DMS53 treated with DMSO at 0.1 percent for 48 hours (cell line): ENCODE results near the gene ZNF385B.

ENCODE experiments used
- DNase-seq: peaks from one replicate; lab custom pipeline; 2025; ENCODE audit not compliant: unreplicated experiment; lab: John Stamatoyannopoulos, UW

The ZNF385B gene

GRCh38 chr2:179556425-179556824 is 305.0 kb downstream of the ZNF385B start:
- no peak for DNase-seq

GRCh38 chr2:179555691-179556283 is 305.6 kb downstream of the ZNF385B start:
- no peak for DNase-seq

- DNase-seq, result no peak
Observed at GRCh38 chr2:179554639-179555386, 306.6 kb downstream of the ZNF385B start.

- DNase-seq, result no peak
Observed at GRCh38 chr2:179553382-179553781, 308.0 kb downstream of the ZNF385B start.

GRCh38 chr2:179551539-179552045 is 309.8 kb downstream of the ZNF385B start:
- DNase-seq, result no peak

DNA sequence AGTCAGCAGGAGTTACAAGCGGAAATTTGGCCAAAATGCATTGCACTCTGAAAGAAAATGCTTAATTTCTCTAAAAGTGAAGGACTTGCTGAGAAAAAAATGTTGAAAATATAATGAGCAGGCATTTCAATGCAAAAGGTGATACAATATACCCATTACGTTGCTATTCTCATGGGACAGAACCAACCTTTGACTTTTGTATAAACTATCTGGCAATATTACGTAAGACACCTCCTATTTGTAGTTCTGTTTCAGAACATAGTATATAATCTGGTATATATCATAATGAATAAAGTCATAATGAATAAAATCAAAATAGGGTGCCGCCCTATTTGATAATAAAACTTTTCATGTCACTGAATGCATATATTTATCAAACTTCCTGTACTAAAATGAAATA is 310.6 kb downstream of the ZNF385B start:
- no peak for DNase-seq

DNA sequence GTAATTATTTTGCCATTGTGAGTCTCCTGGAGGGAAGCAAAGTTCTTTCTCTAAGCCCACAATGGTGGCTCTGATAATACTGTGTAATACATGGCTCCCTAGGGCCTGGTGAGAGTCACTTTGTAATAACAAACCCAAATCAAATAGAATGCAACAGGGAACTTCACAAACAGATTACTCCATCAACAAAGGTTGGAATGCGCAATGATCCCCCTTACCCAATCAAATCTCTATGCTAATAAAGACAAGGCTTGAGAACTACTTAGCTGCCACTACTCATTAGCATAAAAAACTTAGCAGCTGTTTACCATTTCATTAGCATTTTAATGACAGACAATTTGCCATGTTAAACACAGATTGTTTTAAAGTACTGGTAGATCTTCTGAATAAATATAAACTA is 311.2 kb downstream of the ZNF385B start:
- no peak for DNase-seq

DNA sequence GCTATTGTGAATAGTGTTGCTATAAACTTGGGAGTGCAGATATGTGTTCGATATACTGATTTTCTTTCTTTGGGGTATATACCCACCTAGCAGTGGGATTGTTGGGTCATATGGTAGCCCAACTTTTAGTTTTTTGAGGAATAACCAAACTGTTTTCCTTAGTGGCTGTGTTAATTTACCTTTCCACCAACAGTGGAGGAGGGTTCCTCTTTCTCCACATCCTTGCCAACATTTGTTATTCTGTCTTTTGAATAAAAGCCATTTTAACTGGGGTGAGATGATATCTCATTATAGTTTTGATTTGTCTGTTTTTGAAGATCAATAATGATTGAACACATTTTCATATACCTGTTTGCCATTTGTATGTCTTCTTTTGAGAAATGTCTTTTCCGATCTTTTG is 314.8 kb downstream of the ZNF385B start:
- DNase-seq, result no peak

DNA sequence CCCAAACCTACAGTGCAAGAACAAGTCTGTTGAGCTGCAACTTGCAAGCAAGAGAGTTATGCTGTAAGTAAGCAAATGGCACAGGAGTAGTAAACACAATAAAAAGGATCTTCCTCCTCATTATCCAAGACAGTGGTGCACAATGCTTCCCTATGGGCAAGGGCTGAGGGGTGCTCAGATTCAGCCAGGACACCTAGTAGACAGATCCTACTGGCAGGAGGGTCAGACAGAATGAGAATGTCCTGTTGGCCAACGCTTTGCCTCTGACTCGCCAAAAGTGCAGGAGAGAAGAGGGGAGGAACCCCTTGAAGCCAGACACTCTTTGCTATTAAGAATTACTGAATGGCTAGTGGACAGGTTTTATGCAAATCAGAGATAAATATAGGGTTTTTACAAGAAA is 316.4 kb downstream of the ZNF385B start:
- DNase-seq, result no peak

GRCh38 chr2:179543361-179543901 is 318.0 kb downstream of the ZNF385B start:
- no peak for DNase-seq

GRCh38 chr2:179541586-179541985 is 319.8 kb downstream of the ZNF385B start:
- no peak for DNase-seq

- DNase-seq, result no peak
Observed at GRCh38 chr2:179539124-179539511, 322.3 kb downstream of the ZNF385B start.

DNA sequence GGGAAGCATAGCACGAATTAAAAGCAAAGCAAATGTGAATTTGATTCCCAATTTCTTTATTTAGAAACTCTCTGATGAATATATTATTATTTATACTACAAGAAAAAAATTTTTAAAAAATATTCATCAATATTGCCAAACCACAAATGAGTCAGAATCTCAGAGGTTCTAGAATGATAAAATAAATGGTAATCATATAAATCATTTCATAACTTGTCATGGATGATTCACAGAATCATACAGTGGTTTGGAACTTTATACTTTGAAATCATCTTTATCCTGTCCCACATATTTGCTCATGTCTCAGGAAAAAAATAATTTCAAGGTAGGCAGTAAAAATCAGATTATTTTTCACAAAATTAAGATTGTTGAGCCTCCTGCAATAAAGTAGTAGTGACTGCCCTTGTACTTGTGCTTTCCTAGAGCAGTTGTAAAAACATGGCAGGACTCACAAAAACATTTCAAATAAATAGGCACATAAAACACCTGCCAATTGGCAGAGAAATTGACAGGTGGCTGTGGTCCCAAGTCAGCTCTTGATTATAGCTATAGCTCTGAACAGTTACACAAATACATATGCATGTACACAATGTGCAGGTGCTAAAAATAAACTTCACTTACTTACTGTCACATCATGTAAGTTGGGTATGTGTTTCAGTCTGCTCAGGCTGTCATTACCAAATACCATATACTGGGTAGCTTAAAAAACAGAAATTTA is 322.8 kb downstream of the ZNF385B start:
- no peak for DNase-seq

- DNase-seq, result no peak
Observed at GRCh38 chr2:179536185-179536584, 325.2 kb downstream of the ZNF385B start.

GRCh38 chr2:179533875-179534274 is 327.5 kb downstream of the ZNF385B start:
- DNase-seq, result no peak

DNA sequence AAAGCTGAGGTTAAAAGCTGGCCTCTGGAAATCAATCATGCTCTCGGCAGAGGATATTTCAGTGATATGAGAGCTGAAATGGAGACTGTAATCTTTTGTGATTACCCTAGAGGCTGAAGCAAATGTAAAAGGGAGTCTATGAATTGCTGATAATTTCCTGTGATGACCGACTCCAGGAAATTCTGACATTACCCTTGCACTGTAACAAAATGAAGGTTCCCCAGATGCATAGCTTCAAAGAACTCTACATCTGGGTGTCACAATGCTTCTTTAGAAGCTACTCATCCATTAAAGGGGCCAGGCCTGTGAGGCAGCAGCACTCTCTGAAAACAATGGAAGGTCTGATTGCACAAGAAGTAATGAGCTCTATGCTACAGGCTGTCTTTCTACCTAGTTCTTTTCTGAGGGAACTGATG is 328.5 kb downstream of the ZNF385B start:
- no peak for DNase-seq

DNA sequence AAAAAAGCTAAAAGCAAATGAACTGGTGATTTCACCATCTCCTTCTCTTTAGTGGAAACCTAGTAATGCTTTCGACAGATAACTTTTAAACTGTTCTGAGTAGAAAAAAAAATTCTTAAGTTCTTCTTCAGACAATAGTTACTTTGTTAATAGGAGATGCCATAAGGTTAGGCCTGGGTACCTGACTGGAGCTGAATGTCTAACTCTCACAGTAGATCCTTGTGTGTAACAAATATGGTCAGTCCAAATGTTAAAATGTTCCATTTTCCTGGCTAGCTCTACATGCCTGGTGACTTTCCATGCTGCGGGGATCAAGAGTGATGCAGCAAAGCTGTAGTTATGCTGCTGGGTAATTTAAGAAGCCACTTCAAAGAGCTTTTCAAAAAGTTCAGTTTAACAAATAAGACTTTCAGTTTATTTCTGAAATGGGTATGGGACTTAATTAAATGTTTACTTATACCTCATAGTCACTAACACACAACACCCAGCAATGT is 332.8 kb downstream of the ZNF385B start:
- no peak for DNase-seq

DNA sequence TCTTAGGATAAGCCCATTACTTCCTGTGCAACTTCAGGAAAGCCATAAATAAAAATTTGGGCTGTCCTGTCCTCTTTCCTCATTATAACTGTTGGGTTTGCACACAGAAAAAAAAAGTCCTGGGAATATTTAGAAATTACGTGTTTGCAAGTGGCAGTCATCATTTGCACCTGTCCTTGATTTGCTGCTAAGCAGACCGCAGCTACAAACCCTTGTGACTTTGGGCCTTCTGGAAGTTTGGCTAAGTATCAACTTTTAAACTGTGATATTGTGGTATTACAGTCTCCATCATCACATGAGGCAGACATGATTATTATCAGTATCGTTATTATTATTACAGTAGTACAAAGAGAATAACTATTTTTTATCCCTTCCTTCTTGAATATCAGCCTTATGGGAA is 336.1 kb downstream of the ZNF385B start:
- no peak for DNase-seq

DNA sequence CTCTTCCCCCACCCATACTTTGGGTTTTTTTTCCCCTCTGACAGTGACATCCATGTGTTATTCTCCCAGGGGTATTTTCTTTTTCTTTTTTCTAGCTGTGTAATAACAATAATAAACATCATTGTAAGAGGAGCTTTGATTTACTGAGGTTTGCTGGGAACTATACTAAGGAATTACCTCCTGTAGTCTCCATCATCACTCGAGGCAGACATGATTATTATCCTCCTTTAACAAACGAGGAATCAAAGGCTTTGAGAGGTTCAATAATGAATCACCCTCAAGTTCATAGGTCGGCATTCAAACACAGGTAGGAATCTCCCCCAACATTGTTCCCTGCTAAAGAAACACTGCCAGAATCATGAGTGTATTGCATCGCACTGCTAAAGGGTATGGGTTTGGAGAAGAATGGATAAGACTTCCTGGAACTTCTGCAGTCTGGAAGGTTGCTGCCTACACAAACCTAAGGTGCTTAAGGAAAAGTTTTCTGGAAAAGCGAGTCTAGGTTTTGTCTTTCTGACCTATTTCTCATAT is 336.5 kb downstream of the ZNF385B start:
- DNase-seq, result no peak

- no peak for DNase-seq
Observed at GRCh38 chr2:179521944-179522343, 339.5 kb downstream of the ZNF385B start.

DNA sequence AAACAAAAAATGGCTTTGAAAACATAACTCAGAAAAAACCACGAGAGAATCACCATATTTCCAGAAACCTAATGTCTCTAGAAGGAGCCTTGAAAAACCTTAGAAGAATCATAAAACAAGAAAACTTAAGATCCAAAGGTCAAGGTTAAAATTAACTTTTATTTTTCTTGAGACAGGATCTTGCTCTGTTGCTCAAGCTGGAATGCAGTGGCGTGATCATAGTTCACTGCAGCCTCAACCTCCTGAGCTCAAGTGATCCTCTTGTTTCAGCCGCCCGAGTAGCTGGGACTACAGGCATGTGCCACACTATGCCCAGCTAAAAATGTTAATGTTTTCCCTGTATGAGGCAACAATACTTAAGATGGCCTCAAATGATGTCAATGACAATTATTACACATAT is 342.6 kb downstream of the ZNF385B start:
- no peak for DNase-seq
